HG03060 (cell line): ENCODE data around the gene CNDP1.
"Not testable (repeated sequence)": the region's sequence is repeated elsewhere in the genome, so short reads cannot be mapped to it uniquely, and the experiment has no call there.

Source experiments
- ATAC-seq: cut with Tn5 transposase; IDR thresholded peaks from one replicate; pipeline ENCODE4 v1.9.1; 2021; ENCODE audit warnings: low read depth, moderate number of reproducible peaks; ENCODE audit not compliant: unreplicated experiment

The CNDP1 gene

GRCh38 chr18:74534150-74534969 is at the start of gene CNDP1:
Gene CNDP1 (plus strand): TSS chr18:74534500. CDS start chr18:74534668, 168 bp downstream.
- ATAC-seq, result no peak

GRCh38 chr18:74486119-74486849 is 48.0 kb upstream of the CNDP1 start:
- ATAC-seq, result no peak

- ATAC-seq, result no peak
These were observed 45.9 kb upstream of the CNDP1 start for GRCh38 chr18:74488354-74488753.

- no peak for ATAC-seq
These were observed 45.4 kb upstream of the CNDP1 start for GRCh38 chr18:74488864-74489263.

- no peak for ATAC-seq
These were observed 44.6 kb upstream of the CNDP1 start for GRCh38 chr18:74489676-74490075.

GRCh38 chr18:74492259-74492658 is 42.0 kb upstream of the CNDP1 start:
- no peak for ATAC-seq

- ATAC-seq, result no peak
These were observed 40.6 kb upstream of the CNDP1 start for GRCh38 chr18:74493689-74494088.

GRCh38 chr18:74494514-74494913 is 39.8 kb upstream of the CNDP1 start:
- ATAC-seq, result no peak

- ATAC-seq, result peak; percentile 60
These were observed 38.5 kb upstream of the CNDP1 start, which contains the start of gene CNDP2 for GRCh38 chr18:74495581-74496507. Gene CNDP2 (plus strand): TSS chr18:74496363. CDS start chr18:74499974, 3,611 bp downstream.

- ATAC-seq, result peak; percentile 3
These were observed 37.6 kb upstream of the CNDP1 start for GRCh38 chr18:74496508-74497323.

- no peak for ATAC-seq
These were observed 37.0 kb upstream of the CNDP1 start for GRCh38 chr18:74497324-74497676.

GRCh38 chr18:74497778-74498177 is 36.5 kb upstream of the CNDP1 start:
- no peak for ATAC-seq

GRCh38 chr18:74498712-74499627 is 35.3 kb upstream of the CNDP1 start:
- ATAC-seq, result no peak

GRCh38 chr18:74499633-74500032 is 34.7 kb upstream of the CNDP1 start:
- ATAC-seq, result peak; percentile 24

- no peak for ATAC-seq
These were observed 33.9 kb upstream of the CNDP1 start for GRCh38 chr18:74500372-74500771.

- ATAC-seq, result not testable (repeated sequence)
These were observed 33.5 kb upstream of the CNDP1 start for GRCh38 chr18:74500774-74501173.

GRCh38 chr18:74501386-74501785 is 32.9 kb upstream of the CNDP1 start:
- ATAC-seq, result no peak

- no peak for ATAC-seq
These were observed 31.2 kb upstream of the CNDP1 start for GRCh38 chr18:74503137-74503536.

- ATAC-seq, result no peak
These were observed 28.5 kb upstream of the CNDP1 start for GRCh38 chr18:74505776-74506175.
